GM10266 (cell line): ENCODE measurements around the gene HPS5.

Experiments
- DNase-seq: peaks from one replicate; pipeline ENCODE4 v3.0.0; 2012; ENCODE audit errors: extremely low spot score
- CTCF ChIP-seq: IDR thresholded peaks from 2 replicates; pipeline ENCODE4 v1.5.1; 2012; ENCODE audit warnings: mild to moderate bottlenecking, low read depth; ENCODE audit not compliant: control insufficient read depth, insufficient read depth; ENCODE audit errors: missing control alignments

Gene HPS5

DNA sequence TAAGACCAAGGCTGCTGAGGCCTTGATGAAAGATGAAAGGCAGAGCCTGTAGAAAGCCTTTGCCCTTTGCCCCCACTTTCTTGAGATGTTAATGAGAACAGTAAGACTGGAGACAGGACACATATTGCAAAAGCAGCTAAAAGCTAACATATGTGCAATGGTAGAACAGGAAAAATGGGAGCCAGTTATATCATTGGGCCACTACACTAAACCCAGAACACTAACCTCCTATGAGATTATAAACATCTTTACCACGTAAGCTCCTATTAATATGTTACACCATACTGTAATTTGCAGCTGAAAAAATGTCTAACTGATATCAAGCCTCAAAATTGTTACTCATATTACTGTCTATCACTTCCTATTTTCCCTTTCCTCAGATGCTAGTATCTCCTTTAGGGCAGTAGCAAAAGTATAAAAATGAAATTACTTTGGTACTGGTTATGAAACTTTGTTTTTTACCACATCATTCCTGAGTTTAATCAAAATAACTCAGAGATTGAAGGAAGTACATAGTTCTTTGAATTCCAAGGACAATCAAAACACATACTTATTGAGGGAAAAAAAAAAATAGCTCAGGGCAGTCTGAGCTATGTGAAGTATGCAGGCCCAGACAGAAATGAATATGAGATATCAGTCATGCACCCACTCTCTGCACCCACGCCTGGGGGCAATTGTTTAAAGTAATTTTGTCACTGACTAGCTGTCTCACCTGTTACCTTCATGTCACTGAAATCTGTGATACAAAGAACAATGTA is 9.1 kb downstream of the HPS5 start:
- TF ChIP-seq CTCF, result no peak
- DNase-seq, result no peak

DNA sequence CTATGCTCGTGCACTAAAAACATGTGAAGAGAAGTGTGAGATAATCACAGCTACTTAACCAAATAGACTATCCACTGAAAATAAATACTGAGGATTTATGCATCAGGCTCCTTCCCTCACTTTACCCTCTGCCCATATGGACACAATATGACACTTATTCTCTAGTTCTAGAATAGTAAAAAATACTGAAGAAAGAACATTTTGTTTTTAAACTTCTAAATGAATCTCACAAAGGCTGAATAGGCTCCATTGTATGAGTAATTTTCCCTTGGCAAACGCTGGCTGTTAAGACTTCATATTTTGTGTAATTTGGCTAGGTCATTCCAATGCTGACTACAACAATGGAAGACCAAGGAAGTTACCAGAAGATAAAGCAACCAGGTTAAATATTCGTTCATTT is 9.9 kb downstream of the HPS5 start:
- no peak for TF ChIP-seq CTCF
- DNase-seq, result no peak

GRCh38 chr11:18310800-18311340 is 11.1 kb downstream of the HPS5 start:
- DNase-seq, result peak; percentile 19
- TF ChIP-seq CTCF, result no peak

- no peak for TF ChIP-seq CTCF
- no peak for DNase-seq
Measured at GRCh38 chr11:18309691-18310090, 12.2 kb downstream of the HPS5 start.

- DNase-seq, result no peak
- no peak for TF ChIP-seq CTCF
Measured at GRCh38 chr11:18308242-18308641, 13.7 kb downstream of the HPS5 start.

- DNase-seq, result no peak
Measured at GRCh38 chr11:18307461-18308139, 14.3 kb downstream of the HPS5 start.

More at GRCh38 chr11:18307461-18308139, 14.3 kb downstream of the HPS5 start:
- TF ChIP-seq CTCF, result no peak
